ENCODE results near the gene C13orf46.
"Not testable (repeated sequence)": the region's sequence is repeated elsewhere in the genome, so short reads cannot be mapped to it uniquely, and the experiment has no call there.

Gene C13orf46

GRCh38 chr13:113991676-113992179 lies 17.9 kb upstream of the C13orf46 start:
- no peak for DNase-seq

GRCh38 chr13:113991191-113991669 lies 17.4 kb upstream of the C13orf46 start:
- peak; percentile 67 for DNase-seq

- no peak for DNase-seq
Measured at GRCh38 chr13:113990321-113990837, 16.5 kb upstream of the C13orf46 start.

GRCh38 chr13:113989585-113990300 lies 15.9 kb upstream of the C13orf46 start:
- DNase-seq = no peak

- not testable (repeated sequence) for DNase-seq
Measured at GRCh38 chr13:113988859-113989258, 15.0 kb upstream of the C13orf46 start.

GRCh38 chr13:113982296-113982661 lies 8.4 kb upstream of the C13orf46 start:
- no peak for DNase-seq

GRCh38 chr13:113981611-113982295 lies 7.9 kb upstream of the C13orf46 start:
- DNase-seq = no peak

- DNase-seq = no peak
Measured at GRCh38 chr13:113981194-113981605, 7.3 kb upstream of the C13orf46 start.

- DNase-seq = no peak
Measured at GRCh38 chr13:113980489-113981064, 6.7 kb upstream of the C13orf46 start.

GRCh38 chr13:113979791-113980471 lies 6.1 kb upstream of the C13orf46 start:
- DNase-seq = no peak

- DNase-seq = no peak
Measured at GRCh38 chr13:113978741-113979481, 5.0 kb upstream of the C13orf46 start.

GRCh38 chr13:113977976-113978375 lies 4.1 kb upstream of the C13orf46 start:
- DNase-seq = no peak

- no peak for DNase-seq
Measured at GRCh38 chr13:113976711-113977684, 3.1 kb upstream of the C13orf46 start.

GRCh38 chr13:113975416-113975815 lies 1.5 kb upstream of the C13orf46 start:
- DNase-seq = no peak

- no peak for DNase-seq
Measured at GRCh38 chr13:113974304-113975281, 717 bp upstream of the C13orf46 start.

- DNase-seq = no peak
Measured at GRCh38 chr13:113972451-113973217, 1.2 kb downstream of the C13orf46 start.

GRCh38 chr13:113971471-113972231 lies 2.2 kb downstream of the C13orf46 start:
- DNase-seq = no peak

Data from retina (tissue), 1 donor.